Measurements from ENCODE around the gene NR3C2. TPM values are rescaled to one million over a fixed set of nuclear protein-coding genes. Genes with fewer than 3 reads are reported as not detected.

Gene NR3C2
- total and polyA plus RNA-seq, 2 experiments from 2014 or later: 1.2 to 3.0 TPM

- DNase-seq (ENCODE audit: low spot score) (peak; percentile 74), ATAC-seq (peak; percentile 4)
- Mint-ChIP-seq H3K27ac (no peak overlapping the region), H3K36me3 (ENCODE audit: low read depth) (no peaks in the 10 kb centered on the region), H3K4me1 (peaks cover 12% of the 10 kb centered on the region), H3K9me3 (no peaks in the 10 kb centered on the region), H3K4me3 (peak overlapping the region; percentile 73), H3K27me3 (ENCODE audit: insufficient read depth, low read depth, poor library complexity) (peaks cover 46% of the 10 kb centered on the region)
- Histone ChIP-seq H3K4me1 (ENCODE audit: insufficient read depth) (peaks cover 20% of the 10 kb centered on the region), H4K20me1 (replicated peaks; ENCODE audit: insufficient read depth) (no peaks in the 10 kb centered on the region), H3K27me3 (ENCODE audit: insufficient read depth) (peaks cover 55% of the 10 kb centered on the region), H3F3A (replicated peaks; ENCODE audit: low read depth) (no peaks in the 10 kb centered on the region), H2AFZ (peak overlapping the region; percentile 74), H3K9me2 (ENCODE audit: insufficient read depth) (no peaks in the 10 kb centered on the region), H3K4me2 (peak overlapping the region; percentile 94), H3K27ac (ENCODE audit: low read depth) (no peak overlapping the region), H3K36me3 (ENCODE audit: insufficient read depth) (no peaks in the 10 kb centered on the region), H3K79me2 (replicated peaks; ENCODE audit: insufficient read depth) (no peaks in the 10 kb centered on the region), H3K4me3 (peak overlapping the region; percentile 67)
- TF ChIP-seq CTCF (conservative IDR thresholded peaks at IDR 0.05; ENCODE audit: low read depth in 2 of 2) (no peak; a peak in 1 of 4 replicates), CREB1 (CRISPR knock-in tag; IDR thresholded peaks at IDR 0.05; ENCODE audit: low read depth) (0 out of 2 replicates have a peak, but pooled peaks have one; percentile 31)
Measured at GRCh38 chr4:148445071-148445859, 3.1 kb upstream of the NR3C2 start.

GRCh38 chr4:148444296-148445070, 2.3 kb upstream of the NR3C2 start:
- H3F3A ChIP-seq (replicated peaks; ENCODE audit: low read depth): no peaks in the 10 kb centered on the region
- Mint-ChIP-seq H3K36me3 (ENCODE audit: low read depth) (no peaks in the 10 kb centered on the region), H3K4me3 (peak overlapping the region; percentile 96), H3K27me3 (ENCODE audit: insufficient read depth, low read depth, poor library complexity) (peaks cover 46% of the 10 kb centered on the region), H3K4me1 (peaks cover 20% of the 10 kb centered on the region), H3K27ac (no peak overlapping the region), H3K9me3 (no peaks in the 10 kb centered on the region)
- H3K9me2 ChIP-seq (ENCODE audit: insufficient read depth): no peaks in the 10 kb centered on the region
- peak overlapping the region; percentile 94 for H3K4me2 ChIP-seq
- H3K36me3 ChIP-seq (ENCODE audit: insufficient read depth): no peaks in the 10 kb centered on the region
- H3K27me3 ChIP-seq (ENCODE audit: insufficient read depth): peaks cover 56% of the 10 kb centered on the region
- peaks cover 28% of the 10 kb centered on the region for H3K4me1 ChIP-seq (ENCODE audit: insufficient read depth)
- H3K27ac ChIP-seq (ENCODE audit: low read depth): no peak overlapping the region
- H3K79me2 ChIP-seq (replicated peaks; ENCODE audit: insufficient read depth): no peaks in the 10 kb centered on the region
- H4K20me1 ChIP-seq (replicated peaks; ENCODE audit: insufficient read depth): no peaks in the 10 kb centered on the region
- peak overlapping the region; percentile 67 for H3K4me3 ChIP-seq
- H2AFZ ChIP-seq: peak overlapping the region; percentile 74
- DNase-seq (ENCODE audit: low spot score): peak; percentile 71
- ATAC-seq: peak; percentile 14
- TF ChIP-seq STAT1 (IDR thresholded peaks at IDR 0.05; ENCODE audit: unreplicated experiment) (no peak), ZNF331 (CRISPR knock-in tag; IDR thresholded peaks at IDR 0.05; ENCODE audit: low read depth) (no peak), CREB1 (CRISPR knock-in tag; IDR thresholded peaks at IDR 0.05; ENCODE audit: low read depth) (no peak), CTCF (conservative IDR thresholded peaks at IDR 0.05; ENCODE audit: low read depth in 2 of 2) (no peak), JUNB (IDR thresholded peaks at IDR 0.05; ENCODE audit: unreplicated experiment) (no peak), EZH2 (IDR thresholded peaks at IDR 0.05; ENCODE audit: low read depth, unreplicated experiment) (no peak), POLR2AphosphoS5 (IDR thresholded peaks at IDR 0.05; ENCODE audit: low read depth) (no peak), ZNF114 (CRISPR knock-in tag; IDR thresholded peaks at IDR 0.05) (no peak), NANOG (IDR thresholded peaks at IDR 0.05; ENCODE audit: borderline replicate concordance) (no peak), EZH2phosphoT487 (IDR thresholded peaks at IDR 0.05; ENCODE audit: unreplicated experiment) (no peak)
